ENCODE measurements around the gene HOXC6.

Gene HOXC6

DNA sequence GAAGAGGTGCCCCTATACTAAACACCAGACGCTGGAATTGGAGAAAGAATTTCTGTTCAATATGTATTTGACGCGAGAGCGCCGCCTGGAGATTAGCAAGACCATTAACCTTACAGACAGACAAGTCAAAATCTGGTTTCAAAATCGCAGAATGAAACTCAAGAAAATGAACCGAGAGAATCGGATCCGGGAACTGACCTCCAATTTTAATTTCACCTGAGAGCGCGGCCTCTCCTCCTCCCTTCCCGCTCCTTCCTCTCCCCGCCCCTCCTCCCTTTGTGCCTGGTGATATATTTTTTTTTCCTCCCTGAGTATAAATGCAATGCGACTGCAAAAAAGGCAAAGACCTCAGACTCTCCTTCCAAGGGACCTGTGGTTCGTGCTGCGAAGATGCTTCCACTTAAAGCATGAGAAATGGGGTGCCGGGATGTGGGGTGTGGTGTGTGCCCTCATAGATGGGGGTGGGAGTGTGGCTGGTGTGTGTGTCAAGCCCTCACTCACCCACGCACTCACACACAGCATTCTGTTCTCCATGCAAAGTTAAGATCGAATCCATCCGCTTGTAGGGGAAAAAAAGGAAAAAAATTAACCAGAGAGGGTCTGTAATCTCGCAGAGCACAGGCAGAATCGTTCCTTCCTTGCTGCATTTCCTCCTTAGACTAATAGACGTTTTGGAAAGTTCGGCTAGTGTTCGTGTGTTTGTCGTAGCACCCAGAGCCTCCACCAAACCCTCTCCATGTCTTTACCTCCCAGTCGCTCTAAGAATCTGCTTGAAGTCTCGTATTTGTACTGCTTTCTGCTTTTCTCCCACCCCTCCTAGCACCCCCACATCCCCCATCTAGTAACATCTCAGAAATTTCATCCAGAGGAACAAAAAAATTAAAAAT is 38.8 kb upstream of the HOXC6 start (continued):
- TF ChIP-seq, protein P1, sequence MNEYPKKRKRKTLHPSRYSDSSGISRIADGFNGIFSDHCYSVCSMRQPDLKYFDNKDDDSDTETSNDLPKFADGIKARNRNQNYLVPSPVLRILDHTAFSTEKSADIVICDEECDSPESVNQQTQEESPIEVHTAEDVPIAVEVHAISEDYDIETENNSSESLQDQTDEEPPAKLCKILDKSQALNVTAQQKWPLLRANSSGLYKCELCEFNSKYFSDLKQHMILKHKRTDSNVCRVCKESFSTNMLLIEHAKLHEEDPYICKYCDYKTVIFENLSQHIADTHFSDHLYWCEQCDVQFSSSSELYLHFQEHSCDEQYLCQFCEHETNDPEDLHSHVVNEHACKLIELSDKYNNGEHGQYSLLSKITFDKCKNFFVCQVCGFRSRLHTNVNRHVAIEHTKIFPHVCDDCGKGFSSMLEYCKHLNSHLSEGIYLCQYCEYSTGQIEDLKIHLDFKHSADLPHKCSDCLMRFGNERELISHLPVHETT (tag by site-specific recombination; IDR thresholded peaks at IDR 0.05) = no peak
- no peak for TF ChIP-seq ZNF544 (tag by site-specific recombination; IDR thresholded peaks at IDR 0.05)
- TF ChIP-seq ZNF138 (tag by site-specific recombination; IDR thresholded peaks at IDR 0.05; ENCODE audit: borderline replicate concordance) = no peak
- no peak for TF ChIP-seq ZNF214 (tag by site-specific recombination; IDR thresholded peaks at IDR 0.05; ENCODE audit: borderline replicate concordance)
- no peak for TF ChIP-seq ZNF501 (tag by site-specific recombination; IDR thresholded peaks at IDR 0.05)
- no peak for TF ChIP-seq ZNF560 (tag by site-specific recombination; IDR thresholded peaks at IDR 0.05; ENCODE audit: borderline replicate concordance)
- TF ChIP-seq ZNF174 (tag by site-specific recombination; IDR thresholded peaks at IDR 0.05) = no peak
- TF ChIP-seq ZNF311 (tag by site-specific recombination; IDR thresholded peaks at IDR 0.05; ENCODE audit: borderline replicate concordance) = no peak
- TF ChIP-seq ZNF155 (tag by site-specific recombination; IDR thresholded peaks at IDR 0.05) = no peak
- no peak for TF ChIP-seq ZNF555 (tag by site-specific recombination; conservative IDR thresholded peaks at IDR 0.05)
- TF ChIP-seq ZNF623 (tag by site-specific recombination; IDR thresholded peaks at IDR 0.05) = no peak
- no peak for TF ChIP-seq ZNF621 (tag by site-specific recombination; IDR thresholded peaks at IDR 0.05)
- no peak for TF ChIP-seq ZFP41 (tag by site-specific recombination; IDR thresholded peaks at IDR 0.05; ENCODE audit: borderline replicate concordance)
- TF ChIP-seq, protein P2, sequence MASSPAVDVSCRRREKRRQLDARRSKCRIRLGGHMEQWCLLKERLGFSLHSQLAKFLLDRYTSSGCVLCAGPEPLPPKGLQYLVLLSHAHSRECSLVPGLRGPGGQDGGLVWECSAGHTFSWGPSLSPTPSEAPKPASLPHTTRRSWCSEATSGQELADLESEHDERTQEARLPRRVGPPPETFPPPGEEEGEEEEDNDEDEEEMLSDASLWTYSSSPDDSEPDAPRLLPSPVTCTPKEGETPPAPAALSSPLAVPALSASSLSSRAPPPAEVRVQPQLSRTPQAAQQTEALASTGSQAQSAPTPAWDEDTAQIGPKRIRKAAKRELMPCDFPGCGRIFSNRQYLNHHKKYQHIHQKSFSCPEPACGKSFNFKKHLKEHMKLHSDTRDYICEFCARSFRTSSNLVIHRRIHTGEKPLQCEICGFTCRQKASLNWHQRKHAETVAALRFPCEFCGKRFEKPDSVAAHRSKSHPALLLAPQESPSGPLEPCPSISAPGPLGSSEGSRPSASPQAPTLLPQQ (tag by site-specific recombination; IDR thresholded peaks at IDR 0.05) = peak; percentile 32; the same call in 1 of the 2 replicates
- no peak for TF ChIP-seq ZNF830 (tag by site-specific recombination; IDR thresholded peaks at IDR 0.05; ENCODE audit: low read depth)
- no peak for TF ChIP-seq ZNF670 (tag by site-specific recombination; IDR thresholded peaks at IDR 0.05; ENCODE audit: low read depth)
- TF ChIP-seq ZNF677 (tag by site-specific recombination; IDR thresholded peaks at IDR 0.05) = no peak
- TF ChIP-seq, protein P3, sequence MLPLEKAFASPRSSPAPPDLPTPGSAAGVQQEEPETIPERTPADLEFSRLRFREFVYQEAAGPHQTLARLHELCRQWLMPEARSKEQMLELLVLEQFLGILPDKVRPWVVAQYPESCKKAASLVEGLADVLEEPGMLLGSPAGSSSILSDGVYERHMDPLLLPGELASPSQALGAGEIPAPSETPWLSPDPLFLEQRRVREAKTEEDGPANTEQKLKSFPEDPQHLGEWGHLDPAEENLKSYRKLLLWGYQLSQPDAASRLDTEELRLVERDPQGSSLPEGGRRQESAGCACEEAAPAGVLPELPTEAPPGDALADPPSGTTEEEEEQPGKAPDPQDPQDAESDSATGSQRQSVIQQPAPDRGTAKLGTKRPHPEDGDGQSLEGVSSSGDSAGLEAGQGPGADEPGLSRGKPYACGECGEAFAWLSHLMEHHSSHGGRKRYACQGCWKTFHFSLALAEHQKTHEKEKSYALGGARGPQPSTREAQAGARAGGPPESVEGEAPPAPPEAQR (tag by site-specific recombination; IDR thresholded peaks at IDR 0.05) = no peak
- no peak for TF ChIP-seq ZNF354C (tag by site-specific recombination; IDR thresholded peaks at IDR 0.05; ENCODE audit: borderline replicate concordance, low read depth)
- no peak for TF ChIP-seq ZNF488 (tag by site-specific recombination; IDR thresholded peaks at IDR 0.05)
- TF ChIP-seq ZNF664 (tag by site-specific recombination; IDR thresholded peaks at IDR 0.05) = no peak
- TF ChIP-seq, protein P4, sequence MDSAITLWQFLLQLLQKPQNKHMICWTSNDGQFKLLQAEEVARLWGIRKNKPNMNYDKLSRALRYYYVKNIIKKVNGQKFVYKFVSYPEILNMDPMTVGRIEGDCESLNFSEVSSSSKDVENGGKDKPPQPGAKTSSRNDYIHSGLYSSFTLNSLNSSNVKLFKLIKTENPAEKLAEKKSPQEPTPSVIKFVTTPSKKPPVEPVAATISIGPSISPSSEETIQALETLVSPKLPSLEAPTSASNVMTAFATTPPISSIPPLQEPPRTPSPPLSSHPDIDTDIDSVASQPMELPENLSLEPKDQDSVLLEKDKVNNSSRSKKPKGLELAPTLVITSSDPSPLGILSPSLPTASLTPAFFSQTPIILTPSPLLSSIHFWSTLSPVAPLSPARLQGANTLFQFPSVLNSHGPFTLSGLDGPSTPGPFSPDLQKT (IDR thresholded peaks at IDR 0.05; ENCODE audit: borderline replicate concordance, low read depth, low read length) = no peak
- TF ChIP-seq ZNF148 (tag by site-specific recombination; IDR thresholded peaks at IDR 0.05; ENCODE audit: borderline replicate concordance) = no peak
- TF ChIP-seq ZFHX2 (tag by site-specific recombination; conservative IDR thresholded peaks at IDR 0.05) = peak; percentile 87
- no peak for TF ChIP-seq HIC1 (tag by site-specific recombination; IDR thresholded peaks at IDR 0.05)
